IMR-90 (cell line): Measurements from ENCODE around the gene CCDC33.

ENCODE experiments used
- CEBPB ChIP-seq: IDR thresholded peaks from 2 replicates; pipeline ENCODE4 v1.6.1; 2012; ENCODE audit warnings: low read depth, low read length, improper control_type of control experiment
- CTCF ChIP-seq: conservative IDR thresholded peaks from 2 replicates; pipeline ENCODE4 v1.5.1; 2012; ENCODE audit warnings: mild to moderate bottlenecking, low read depth, low read length, improper control_type of control experiment
- MAFK ChIP-seq: IDR thresholded peaks from 2 replicates; pipeline ENCODE4 v1.6.1; 2012; ENCODE audit warnings: low read depth, low read length, improper control_type of control experiment
- MAZ ChIP-seq: IDR thresholded peaks from 2 replicates; pipeline ENCODE4 v1.6.1; 2012; ENCODE audit warnings: low read depth, mild to moderate bottlenecking, low read length, improper control_type of control experiment, moderate library complexity, borderline replicate concordance
- POLR2A ChIP-seq: IDR thresholded peaks from 2 replicates; pipeline ENCODE4 v1.6.1; 2012; ENCODE audit warnings: mild to moderate bottlenecking, low read depth, low read length
- RAD21 ChIP-seq: IDR thresholded peaks from 2 replicates; pipeline ENCODE4 v1.6.1; 2012; ENCODE audit warnings: low read length, improper control_type of control experiment
- RFX5 ChIP-seq: IDR thresholded peaks from 2 replicates; pipeline ENCODE4 v1.8.0; 2012; ENCODE audit warnings: low read depth, mild to moderate bottlenecking, low read length, moderate library complexity
- USF2 ChIP-seq: fragments of 150-350 bp; IDR thresholded peaks from 2 replicates; pipeline ENCODE4 v1.6.1; 2017; ENCODE audit warnings: mild to moderate bottlenecking, antibody characterized with exemption, low read length, low read depth

- TF ChIP-seq CTCF (peak; percentile 35), POLR2A (no peak), RAD21 (no peak), MAFK (no peak), USF2 (no peak), CEBPB (no peak), RFX5 (no peak), MAZ (no peak)
These were observed 4.0 kb downstream of the CCDC33 start for GRCh38 chr15:74240002-74240568.
